K562 (cell line): Measurements from ENCODE around the gene RAP1A. TPM values are rescaled to one million over a fixed set of nuclear protein-coding genes. Genes with fewer than 3 reads are reported as not detected.

Experiments used
- CEBPG ChIP-seq, 3 experiments: fragments of 200-800 bp in 1 of 3; sonication (Bioruptor generic) in 1 of 3; sonication (generic) in 1 of 3; formaldehyde crosslinking in 1 of 3; IDR thresholded peaks in 2 of 3; conservative IDR thresholded peaks in 1 of 3; 2 replicates each; pipeline versions ENCODE4 v1.6.1 to v1.8.0; 2016 to 2022; ENCODE audit warnings: missing compliant biosample characterization in 2 of 3, missing genetic modification characterization in 2 of 3, mild to moderate bottlenecking in 1 of 3, missing genetic modification reagents in 1 of 3
- DDX20 ChIP-seq: fragments of 450-650 bp; IDR thresholded peaks from 2 replicates; pipeline ENCODE4 v1.6.1; 2016; ENCODE audit warnings: missing genetic modification characterization, low read depth, mild to moderate bottlenecking, missing compliant biosample characterization, moderate library complexity
- GATAD2A ChIP-seq: fragments of 450-650 bp; IDR thresholded peaks from 2 replicates; pipeline ENCODE4 v1.6.1; 2017
- JUN ChIP-seq, 2 experiments: sonication (generic) in 1 of 2; formaldehyde crosslinking in 1 of 2; IDR thresholded peaks; 2 replicates each; pipeline versions ENCODE4 v1.6.1 to v1.8.0; 2012 to 2022; ENCODE audit warnings: borderline replicate concordance in 2 of 2, mild to moderate bottlenecking in 2 of 2, improper control_type of control experiment in 1 of 2, low read depth in 1 of 2, low read length in 1 of 2, missing genetic modification reagents in 1 of 2
- NR4A1 ChIP-seq, 2 experiments: fragments of 250-450 bp in 1 of 2; fragments of 450-650 bp in 1 of 2; sonication (Bioruptor Pico) in 1 of 2; IDR thresholded peaks; 2 replicates each; pipeline versions ENCODE4 v1.4.0 to v1.6.1; 2016 to 2020; ENCODE audit warnings: mild to moderate bottlenecking in 2 of 2, missing compliant biosample characterization in 1 of 2, missing genetic modification characterization in 1 of 2, moderate library complexity in 1 of 2
- SP1 ChIP-seq: sonication (generic); formaldehyde crosslinking; IDR thresholded peaks from 2 replicates; pipeline ENCODE4 v1.8.1; 2022; ENCODE audit warnings: mild to moderate bottlenecking, missing genetic modification reagents
- STAG1 ChIP-seq: sonication (generic); formaldehyde crosslinking; IDR thresholded peaks from 2 replicates; pipeline ENCODE4 v1.5.0; 2020; ENCODE audit warnings: missing genetic modification reagents, borderline replicate concordance
- ZNF445 ChIP-seq: fragments of 250-450 bp; sonication (Bioruptor Pico); IDR thresholded peaks from 2 replicates; pipeline ENCODE4 v1.4.0; 2020; ENCODE audit warnings: low read depth, mild to moderate bottlenecking, moderate library complexity
- polyA plus RNA-seq, 8 experiments: library from polyadenylated mRNA; depleted of rRNA in 4 of 8; stranded (reverse) in 5 of 8; unstranded in 3 of 8; fragments of >200 nt; fragmentation: Nextera tagmentation in 2 of 8; fragmentation: Illumina TruSeq in 1 of 8; extraction: Ambion mirVana in 2 of 8; extraction: Trizol in 1 of 8; gene quantifications; 2 replicates each; pipeline versions ENCODE4 v1.2.1 to v1.2.3, GENCODE V29; 2011 to 2014; ENCODE audit warnings: inconsistent platforms in 1 of 8, missing spikeins in 1 of 8
- total RNA-seq, 7 experiments: library from RNA; depleted of rRNA in 6 of 7; stranded (reverse); fragments of >200 nt in 6 of 7; fragmentation: Illumina TruSeq in 2 of 7; extraction: Trizol in 2 of 7; gene quantifications; 2 replicates each; pipeline versions ENCODE4 v1.2.1 to v1.2.3, GENCODE V29; 2011 to 2021; ENCODE audit warnings: low replicate concordance in 1 of 7
- TF ChIP-seq, protein P1 (sequence below), 2 experiments: fragments of 450-650 bp in 1 of 2; sonication (generic) in 1 of 2; formaldehyde crosslinking in 1 of 2; IDR thresholded peaks; 2 replicates each; pipeline versions ENCODE4 v1.7.1 to v1.9.0; 2016 to 2022; ENCODE audit warnings: inconsistent platforms in 1 of 2, mild to moderate bottlenecking in 1 of 2, missing genetic modification reagents in 1 of 2
- TF ChIP-seq, protein P2 (sequence below): sonication (generic); formaldehyde crosslinking; IDR thresholded peaks from 2 replicates; pipeline ENCODE4 v1.8.1; 2023; ENCODE audit warnings: mild to moderate bottlenecking, missing genetic modification reagents
- TF ChIP-seq, protein P3 (sequence below), 2 experiments: IDR thresholded peaks in 1 of 2; conservative IDR thresholded peaks in 1 of 2; 2 replicates each; pipeline ENCODE4 v1.6.1; 2016; ENCODE audit warnings: low read depth in 2 of 2, mild to moderate bottlenecking in 1 of 2, missing compliant biosample characterization in 1 of 2, missing genetic modification characterization in 1 of 2, moderate library complexity in 1 of 2

The RAP1A gene
- total and polyA plus RNA-seq, 9 of the 15 experiments (the other 6 are each of a cell fraction or from before 2014, with no cell fraction given) = 13.4 to 86.2 (median 32.5) TPM

DNA sequence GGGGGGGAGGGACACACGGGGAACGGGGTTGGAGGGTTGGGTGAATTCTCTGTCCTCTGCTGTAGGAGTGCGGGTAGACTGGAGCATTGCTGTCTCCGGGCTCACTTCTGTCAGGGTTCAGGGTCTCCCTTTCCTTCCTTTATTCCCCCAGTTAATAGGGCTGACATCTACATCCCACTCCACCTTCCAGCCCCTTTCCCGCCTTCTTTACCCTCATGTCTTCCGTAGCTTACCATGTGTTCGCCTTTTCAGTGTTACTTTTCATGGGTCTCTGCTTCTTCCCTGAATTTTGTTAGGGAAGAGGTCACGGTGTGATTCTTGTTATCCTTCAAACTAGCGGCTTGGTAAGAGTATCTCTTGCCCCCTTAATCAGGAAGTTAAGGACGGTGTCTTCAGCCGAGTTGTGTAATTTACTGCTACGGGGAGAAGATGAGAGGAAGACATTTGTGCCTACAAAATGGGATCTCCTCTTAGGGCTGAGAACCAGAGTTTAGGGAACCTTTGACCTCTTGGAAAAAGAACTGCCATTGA lies 917 bp downstream of the RAP1A start (continued):
- TF ChIP-seq, protein P1, sequence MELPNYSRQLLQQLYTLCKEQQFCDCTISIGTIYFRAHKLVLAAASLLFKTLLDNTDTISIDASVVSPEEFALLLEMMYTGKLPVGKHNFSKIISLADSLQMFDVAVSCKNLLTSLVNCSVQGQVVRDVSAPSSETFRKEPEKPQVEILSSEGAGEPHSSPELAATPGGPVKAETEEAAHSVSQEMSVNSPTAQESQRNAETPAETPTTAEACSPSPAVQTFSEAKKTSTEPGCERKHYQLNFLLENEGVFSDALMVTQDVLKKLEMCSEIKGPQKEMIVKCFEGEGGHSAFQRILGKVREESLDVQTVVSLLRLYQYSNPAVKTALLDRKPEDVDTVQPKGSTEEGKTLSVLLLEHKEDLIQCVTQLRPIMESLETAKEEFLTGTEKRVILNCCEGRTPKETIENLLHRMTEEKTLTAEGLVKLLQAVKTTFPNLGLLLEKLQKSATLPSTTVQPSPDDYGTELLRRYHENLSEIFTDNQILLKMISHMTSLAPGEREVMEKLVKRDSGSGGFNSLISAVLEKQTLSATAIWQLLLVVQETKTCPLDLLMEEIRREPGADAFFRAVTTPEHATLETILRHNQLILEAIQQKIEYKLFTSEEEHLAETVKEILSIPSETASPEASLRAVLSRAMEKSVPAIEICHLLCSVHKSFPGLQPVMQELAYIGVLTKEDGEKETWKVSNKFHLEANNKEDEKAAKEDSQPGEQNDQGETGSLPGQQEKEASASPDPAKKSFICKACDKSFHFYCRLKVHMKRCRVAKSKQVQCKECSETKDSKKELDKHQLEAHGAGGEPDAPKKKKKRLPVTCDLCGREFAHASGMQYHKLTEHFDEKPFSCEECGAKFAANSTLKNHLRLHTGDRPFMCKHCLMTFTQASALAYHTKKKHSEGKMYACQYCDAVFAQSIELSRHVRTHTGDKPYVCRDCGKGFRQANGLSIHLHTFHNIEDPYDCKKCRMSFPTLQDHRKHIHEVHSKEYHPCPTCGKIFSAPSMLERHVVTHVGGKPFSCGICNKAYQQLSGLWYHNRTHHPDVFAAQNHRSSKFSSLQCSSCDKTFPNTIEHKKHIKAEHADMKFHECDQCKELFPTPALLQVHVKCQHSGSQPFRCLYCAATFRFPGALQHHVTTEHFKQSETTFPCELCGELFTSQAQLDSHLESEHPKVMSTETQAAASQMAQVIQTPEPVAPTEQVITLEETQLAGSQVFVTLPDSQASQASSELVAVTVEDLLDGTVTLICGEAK (IDR thresholded peaks at IDR 0.05) = 0 out of 2 replicates have a peak, but pooled peaks have one; percentile 10
- TF ChIP-seq, protein P1 (CRISPR knock-in tag; IDR thresholded peaks at IDR 0.05) = peak; percentile 40; the same call in 1 of the 2 replicates
- no peak for TF ChIP-seq NR4A1 (CRISPR knock-in tag; IDR thresholded peaks at IDR 0.05)
- TF ChIP-seq NR4A1 (tag; IDR thresholded peaks at IDR 0.05) = 0 out of 2 replicates have a peak, but pooled peaks have one; percentile 40
- no peak for TF ChIP-seq STAG1 (CRISPR knock-in tag)
- TF ChIP-seq DDX20 = no peak
- no peak for TF ChIP-seq ZNF445 (CRISPR knock-in tag)
- TF ChIP-seq, protein P2, sequence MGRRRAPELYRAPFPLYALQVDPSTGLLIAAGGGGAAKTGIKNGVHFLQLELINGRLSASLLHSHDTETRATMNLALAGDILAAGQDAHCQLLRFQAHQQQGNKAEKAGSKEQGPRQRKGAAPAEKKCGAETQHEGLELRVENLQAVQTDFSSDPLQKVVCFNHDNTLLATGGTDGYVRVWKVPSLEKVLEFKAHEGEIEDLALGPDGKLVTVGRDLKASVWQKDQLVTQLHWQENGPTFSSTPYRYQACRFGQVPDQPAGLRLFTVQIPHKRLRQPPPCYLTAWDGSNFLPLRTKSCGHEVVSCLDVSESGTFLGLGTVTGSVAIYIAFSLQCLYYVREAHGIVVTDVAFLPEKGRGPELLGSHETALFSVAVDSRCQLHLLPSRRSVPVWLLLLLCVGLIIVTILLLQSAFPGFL (CRISPR knock-in tag) = 0 out of 2 replicates have a peak, but pooled peaks have one; percentile 32
- TF ChIP-seq JUN (IDR thresholded peaks at IDR 0.05; ENCODE audit: borderline replicate concordance, low read depth, low read length) = no peak
- TF ChIP-seq JUN (CRISPR knock-in tag; IDR thresholded peaks at IDR 0.05; ENCODE audit: borderline replicate concordance) = peak; percentile 73; the same call in 1 of the 2 replicates
- peak; percentile 44; the same call in 1 of the 2 replicates for TF ChIP-seq GATAD2A
- peak; percentile 57; the same call in 1 of the 2 replicates for TF ChIP-seq CEBPG (CRISPR knock-in tag; IDR thresholded peaks at IDR 0.05)
- no peak; a peak in 1 of 4 replicates for TF ChIP-seq CEBPG (tag; conservative IDR thresholded peaks at IDR 0.05 in 1 of 2, IDR thresholded peaks at IDR 0.05 in 1 of 2)
- TF ChIP-seq, protein P3, sequence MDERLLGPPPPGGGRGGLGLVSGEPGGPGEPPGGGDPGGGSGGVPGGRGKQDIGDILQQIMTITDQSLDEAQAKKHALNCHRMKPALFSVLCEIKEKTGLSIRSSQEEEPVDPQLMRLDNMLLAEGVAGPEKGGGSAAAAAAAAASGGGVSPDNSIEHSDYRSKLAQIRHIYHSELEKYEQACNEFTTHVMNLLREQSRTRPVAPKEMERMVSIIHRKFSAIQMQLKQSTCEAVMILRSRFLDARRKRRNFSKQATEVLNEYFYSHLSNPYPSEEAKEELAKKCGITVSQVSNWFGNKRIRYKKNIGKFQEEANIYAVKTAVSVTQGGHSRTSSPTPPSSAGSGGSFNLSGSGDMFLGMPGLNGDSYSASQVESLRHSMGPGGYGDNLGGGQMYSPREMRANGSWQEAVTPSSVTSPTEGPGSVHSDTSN (CRISPR knock-in tag; IDR thresholded peaks at IDR 0.05; ENCODE audit: low read depth) = no peak
- TF ChIP-seq, protein P3 (tag; conservative IDR thresholded peaks at IDR 0.05; ENCODE audit: low read depth) = 0 out of 2 replicates have a peak, but pooled peaks have one; percentile 20
- TF ChIP-seq SP1 = 0 out of 2 replicates have a peak, but pooled peaks have one; percentile 48
